ENCODE measurements around the gene SLC25A41. TPM values are rescaled to one million over a fixed set of nuclear protein-coding genes. Genes with fewer than 3 reads are reported as not detected.

Gene SLC25A41
- total RNA-seq, 2 experiments from 2014 or later = 0.30 to 0.50 TPM

- no peaks in the 10 kb centered on the region for H3K9me3 Mint-ChIP-seq
- H3K27ac ChIP-seq (ENCODE audit: low read depth in 1 of 2, low read length in 2 of 2) = no peak overlapping the region
- ChIA-PET CTCF (interaction anchor here (2.3 kb wide), 1 partner anchor 37 kb away, joined by 5 read pairs; no protein-coding TSS in a partner anchor), POLR2A (interaction anchor here (1.6 to 1.8 kb wide), 2 partner anchors 12 to 55 kb away, joined by 6 to 22 read pairs; partner anchors contain the start of gene KHSRP)
- H3K27me3 Mint-ChIP-seq = no peaks in the 10 kb centered on the region
- DNase-seq (no peak), ATAC-seq (ENCODE audit: poor library complexity) (no peak)
- no peaks in the 10 kb centered on the region for H3K27me3 ChIP-seq (ENCODE audit: control insufficient read depth in 1 of 2, insufficient read depth in 2 of 2, low read length in 2 of 2)
- H3K4me1 ChIP-seq (ENCODE audit: insufficient read depth, low read length) = peaks cover 53% of the 10 kb centered on the region
- H3K27ac Mint-ChIP-seq = peak overlapping the region; percentile 98
- peaks cover 0 to 11% of the 10 kb centered on the region in 2 experiments for H3K9me3 ChIP-seq (ENCODE audit: control insufficient read depth in 1 of 2, insufficient read depth in 1 of 2, low read length in 2 of 2)
- peaks cover 41% of the 10 kb centered on the region for H3K36me3 ChIP-seq (ENCODE audit: insufficient read depth, low read length)
- no peak for TF ChIP-seq CTCF (IDR thresholded peaks at IDR 0.05)
- peaks cover 28% of the 10 kb centered on the region for H3K36me3 Mint-ChIP-seq (ENCODE audit: low read depth)
- H3K4me3 Mint-ChIP-seq = peak overlapping the region; percentile 89
- peak overlapping the region; percentile 16 for H3K4me3 ChIP-seq (ENCODE audit: low read length)
- peaks cover 51% of the 10 kb centered on the region for H3K4me1 Mint-ChIP-seq (ENCODE audit: low read depth)
- intact Hi-C loops (cut with DNase I, micrococcal nuclease) = loop anchor here (2.0 kb wide), 2 partner anchors 19 to 21 kb away; no protein-coding TSS in a partner anchor
These were observed 46.4 kb upstream of the SLC25A41 start for GRCh38 chr19:6479836-6480398.

- peak overlapping the region; percentile 26 to 68 for H3K27ac ChIP-seq (ENCODE audit: low read depth in 1 of 2, low read length in 2 of 2)
- ChIA-PET POLR2A (no interaction called here), CTCF (no interaction called here)
- H3K36me3 Mint-ChIP-seq (ENCODE audit: low read depth) = peaks cover 35% of the 10 kb centered on the region
- no peak for DNase-seq
- no peaks in the 10 kb centered on the region for H3K27me3 Mint-ChIP-seq
- H3K27me3 ChIP-seq (ENCODE audit: control insufficient read depth in 1 of 2, insufficient read depth in 2 of 2, low read length in 2 of 2) = no peaks in the 10 kb centered on the region
- no peak overlapping the region for H3K4me3 ChIP-seq (ENCODE audit: low read length)
- H3K36me3 ChIP-seq (ENCODE audit: insufficient read depth, low read length) = peaks cover 49% of the 10 kb centered on the region
- no peak overlapping the region for H3K4me3 Mint-ChIP-seq
- peaks cover 53% of the 10 kb centered on the region for H3K4me1 ChIP-seq (ENCODE audit: insufficient read depth, low read length)
- H3K9me3 Mint-ChIP-seq = no peaks in the 10 kb centered on the region
- TF ChIP-seq CTCF (IDR thresholded peaks at IDR 0.05) = no peak
- H3K9me3 ChIP-seq (ENCODE audit: control insufficient read depth in 1 of 2, insufficient read depth in 1 of 2, low read length in 2 of 2) = peaks cover 0 to 11% of the 10 kb centered on the region in 2 experiments
- peak overlapping the region; percentile 98 for H3K27ac Mint-ChIP-seq
- ATAC-seq (ENCODE audit: poor library complexity) = no peak
- H3K4me1 Mint-ChIP-seq (ENCODE audit: low read depth) = peaks cover 51% of the 10 kb centered on the region
- intact Hi-C loops (cut with DNase I, micrococcal nuclease) = loop anchor here in 1 of 2 experiments (2.0 kb wide), 1 partner anchor 22 kb away; no protein-coding TSS in a partner anchor
These were observed 45.3 kb upstream of the SLC25A41 start for GRCh38 chr19:6478815-6479214.

- POLR2A ChIA-PET = no interaction called here
These were observed 43.4 kb upstream of the SLC25A41 start for GRCh38 chr19:6476896-6477431.

More at GRCh38 chr19:6476896-6477431, 43.4 kb upstream of the SLC25A41 start:
- H3K27me3 Mint-ChIP-seq = no peaks in the 10 kb centered on the region
- ATAC-seq (ENCODE audit: poor library complexity) = no peak
- Histone ChIP-seq H3K27me3 (ENCODE audit: control insufficient read depth in 1 of 2, insufficient read depth in 2 of 2, low read length in 2 of 2) (no peaks in the 10 kb centered on the region), H3K9me3 (ENCODE audit: control insufficient read depth in 1 of 2, insufficient read depth in 1 of 2, low read length in 2 of 2) (peaks cover 0 to 11% of the 10 kb centered on the region in 2 experiments), H3K27ac (ENCODE audit: low read depth in 1 of 2, low read length in 2 of 2) (no peak overlapping the region), H3K4me1 (ENCODE audit: insufficient read depth, low read length) (peaks cover 43% of the 10 kb centered on the region), H3K4me3 (ENCODE audit: low read length) (no peak overlapping the region), H3K36me3 (ENCODE audit: insufficient read depth, low read length) (peaks cover 56% of the 10 kb centered on the region)
- CTCF ChIA-PET = no interaction called here
- intact Hi-C loops (cut with DNase I, micrococcal nuclease) = no loop called here
- TF ChIP-seq CTCF (IDR thresholded peaks at IDR 0.05) = no peak
- H3K9me3 Mint-ChIP-seq = no peaks in the 10 kb centered on the region
- H3K4me1 Mint-ChIP-seq (ENCODE audit: low read depth) = peaks cover 36% of the 10 kb centered on the region
- H3K36me3 Mint-ChIP-seq (ENCODE audit: low read depth) = peaks cover 37% of the 10 kb centered on the region
- no peak for DNase-seq
- H3K27ac Mint-ChIP-seq = no peak overlapping the region
- H3K4me3 Mint-ChIP-seq = no peak overlapping the region
